Uterus (tissue), 2 donors: ENCODE results near the gene RPL10.

Experiments
- CTCF ChIP-seq, 4 experiments: fragments of 200-600 bp in 2 of 4; fragments of 450-650 bp in 2 of 4; sonication (generic) in 2 of 4; IDR thresholded peaks; one replicate each; pipeline ENCODE4 v1.5.1; 2016 to 2019; ENCODE audit warnings: antibody characterized with exemption in 4 of 4, mild to moderate bottlenecking in 2 of 4, moderate library complexity in 1 of 4
- POLR2A ChIP-seq, 2 donors: fragments of 450-650 bp; IDR thresholded peaks; one replicate each; pipeline ENCODE4 v1.6.1; 2016; ENCODE audit warnings: antibody characterized with exemption in 2 of 2, mild to moderate bottlenecking in 1 of 2, moderate library complexity in 1 of 2

GRCh38 chrX:154434394-154435168 is 36.4 kb downstream of the RPL10 start:
- no peak for TF ChIP-seq POLR2A (IDR thresholded peaks at IDR 0.05)
- TF ChIP-seq CTCF (IDR thresholded peaks at IDR 0.05), result no peak
